NCI-H128 (cell line): ENCODE data around the gene KMT5B.

Experiments
- DNase-seq: peaks from one replicate; lab custom pipeline; 2025; ENCODE audit not compliant: unreplicated experiment; lab: John Stamatoyannopoulos, UW

The KMT5B gene

DNA sequence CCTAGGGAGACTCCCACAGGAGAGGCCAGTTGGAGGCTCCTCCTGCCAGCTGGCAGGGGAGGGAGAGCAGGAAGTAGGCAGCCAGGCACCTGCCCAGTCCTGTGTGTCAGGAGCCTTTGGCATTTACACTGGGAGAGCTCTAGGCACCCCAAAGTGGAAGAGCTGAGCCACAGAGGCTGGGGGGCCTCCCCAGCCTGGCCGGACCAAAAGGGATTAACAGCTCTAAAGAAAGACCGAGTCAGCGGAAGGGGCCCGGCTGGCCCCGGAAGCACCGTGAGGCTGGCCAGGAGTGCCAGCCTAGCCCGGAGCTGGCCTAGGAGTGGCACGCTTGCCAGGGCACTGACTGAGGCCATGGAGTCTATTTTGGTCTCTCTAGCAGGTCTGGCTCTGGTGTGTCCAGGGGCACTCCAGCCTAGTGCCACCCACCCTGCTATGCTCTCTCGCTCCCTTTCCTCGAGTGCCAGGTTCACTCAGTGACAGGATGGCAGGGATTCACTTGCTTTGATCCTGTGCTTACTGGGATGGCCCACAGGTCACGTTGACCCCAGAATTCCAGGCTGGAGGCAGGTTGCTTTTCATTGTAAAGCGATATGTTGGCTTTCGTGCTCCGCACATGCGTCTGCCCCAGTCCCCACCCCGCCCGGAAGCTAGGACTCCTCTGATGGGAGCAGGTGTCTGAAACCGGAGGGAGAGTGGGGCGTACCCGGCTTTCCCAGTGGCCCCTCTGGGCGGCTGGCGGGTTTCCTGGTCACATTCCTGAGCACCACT is 3.3 kb upstream of the KMT5B start:
- no peak for DNase-seq

DNA sequence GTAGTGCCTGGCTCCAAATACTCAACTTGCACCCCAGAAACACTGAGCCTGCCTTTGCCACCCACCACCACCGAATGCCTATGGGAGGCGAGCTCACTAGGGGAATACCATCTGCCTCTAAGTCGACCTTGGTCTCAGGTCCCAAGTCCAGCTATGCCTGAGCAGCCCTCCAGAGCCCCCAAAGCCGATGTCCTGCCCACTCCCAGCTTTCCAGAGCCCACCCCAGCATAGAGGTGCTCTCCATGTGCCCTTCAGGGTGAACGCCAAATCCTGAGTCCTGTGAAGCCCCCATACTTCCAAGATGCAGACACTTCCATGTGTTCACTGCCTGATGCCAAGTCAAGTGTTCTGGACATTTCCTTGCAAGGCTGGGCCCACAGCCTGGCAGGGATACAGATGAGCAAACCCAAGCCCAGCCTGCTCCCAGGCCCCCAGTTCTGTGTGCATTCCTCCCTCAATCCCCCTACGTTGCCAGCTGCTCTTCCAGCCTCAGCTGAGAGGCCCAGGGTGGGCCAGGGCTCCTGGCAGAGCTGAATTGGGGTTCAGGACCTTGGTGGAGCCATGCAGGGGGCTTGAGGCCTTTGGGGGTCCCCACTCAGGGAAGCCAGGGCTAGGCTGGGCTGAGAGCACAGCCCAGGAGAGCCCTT is 2.6 kb upstream of the KMT5B start:
- DNase-seq = no peak

DNA sequence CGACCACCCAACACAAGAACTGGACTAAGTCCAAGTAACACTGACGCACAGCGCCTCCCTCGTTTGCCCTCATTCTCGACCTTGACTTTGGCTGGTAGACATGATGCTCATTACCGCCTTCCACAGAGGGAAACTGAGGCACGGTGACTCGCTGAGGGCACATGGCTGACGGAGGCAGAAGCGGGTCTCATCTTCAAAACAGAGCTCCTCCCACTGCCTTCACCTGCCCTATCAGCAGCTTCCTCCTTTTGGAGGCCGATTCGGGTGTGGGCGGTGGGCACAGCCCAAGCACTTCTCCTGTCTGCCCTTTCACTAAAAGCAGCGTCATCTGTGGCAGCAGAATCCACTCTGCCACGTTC is 2.0 kb upstream of the KMT5B start:
- DNase-seq = no peak

DNA sequence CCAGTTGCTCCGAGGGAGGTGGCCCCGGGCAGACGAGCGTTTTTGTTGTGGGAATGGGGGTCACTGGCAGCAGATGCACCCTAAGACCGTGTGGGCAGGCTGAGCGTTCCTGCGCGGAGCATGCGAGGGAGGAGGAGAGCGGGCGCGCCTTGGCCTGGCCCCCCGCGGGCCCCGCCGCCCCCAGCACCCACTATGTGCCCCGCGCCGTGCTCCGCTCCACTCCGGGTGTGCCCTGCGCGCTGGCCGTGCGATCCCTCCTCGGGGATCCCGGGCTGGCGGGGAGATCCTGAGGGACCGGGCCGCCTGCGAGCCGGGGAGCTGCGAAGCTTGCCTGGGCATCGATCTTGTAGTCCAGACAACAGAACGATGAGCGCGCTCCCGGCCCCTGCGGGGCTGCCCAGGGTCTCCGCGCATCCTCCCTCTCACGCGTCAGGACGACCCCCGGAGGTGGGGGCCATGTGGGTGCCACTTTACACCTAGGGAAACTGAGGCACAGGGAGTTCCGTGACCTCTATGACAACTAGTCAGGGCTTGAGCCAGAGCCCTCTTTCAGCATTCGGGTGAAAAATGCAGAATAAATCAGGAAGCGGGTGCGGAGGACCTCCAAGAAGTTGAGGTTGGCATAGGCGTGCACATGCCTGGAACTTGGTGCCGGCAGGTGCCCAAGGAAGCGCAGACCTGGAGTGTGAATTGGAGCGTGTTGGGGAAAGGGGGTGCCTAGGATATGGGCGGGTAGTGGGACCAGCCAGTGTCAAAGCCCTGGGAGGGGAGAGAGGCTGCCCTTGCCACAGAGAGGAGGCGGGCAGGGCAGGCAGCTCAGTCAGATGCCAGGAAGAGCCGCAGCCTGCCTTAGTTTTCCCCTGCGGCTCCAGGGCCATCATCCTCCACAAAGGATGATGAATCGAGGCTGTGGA is 1.3 kb upstream of the KMT5B start:
- DNase-seq = no peak

DNA sequence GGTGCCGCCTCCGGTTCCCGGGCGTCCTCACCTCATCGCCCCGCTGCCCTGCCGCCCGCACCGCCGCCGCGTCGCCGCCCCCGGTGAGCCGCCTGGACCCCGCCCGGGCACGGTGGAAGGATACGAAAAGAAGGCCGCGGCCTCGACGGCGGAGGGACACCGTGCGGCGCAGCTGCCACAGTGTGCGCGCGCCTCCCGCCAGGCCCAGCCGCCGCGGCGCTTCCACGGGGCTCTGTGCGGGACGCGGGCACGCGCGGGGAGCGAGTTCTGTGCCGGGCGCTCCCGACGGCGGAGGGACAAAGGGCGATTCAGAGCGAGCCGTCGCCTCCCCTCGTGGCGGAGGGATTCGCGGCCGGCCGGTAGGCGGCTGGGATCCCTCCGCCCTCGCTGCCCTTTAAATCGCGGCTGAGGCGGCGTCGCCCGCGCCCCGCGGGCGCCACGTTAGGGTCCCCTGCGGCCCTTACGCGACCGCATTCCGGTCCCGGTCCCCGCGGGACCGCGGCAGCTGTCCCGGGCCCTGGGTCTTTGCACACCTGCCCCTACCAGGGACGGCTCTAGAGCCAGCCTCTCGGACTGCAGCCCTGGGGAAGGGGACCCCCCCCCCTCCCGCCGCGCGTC is 568 bp upstream of the KMT5B start:
- peak; percentile 78 for DNase-seq

DNA sequence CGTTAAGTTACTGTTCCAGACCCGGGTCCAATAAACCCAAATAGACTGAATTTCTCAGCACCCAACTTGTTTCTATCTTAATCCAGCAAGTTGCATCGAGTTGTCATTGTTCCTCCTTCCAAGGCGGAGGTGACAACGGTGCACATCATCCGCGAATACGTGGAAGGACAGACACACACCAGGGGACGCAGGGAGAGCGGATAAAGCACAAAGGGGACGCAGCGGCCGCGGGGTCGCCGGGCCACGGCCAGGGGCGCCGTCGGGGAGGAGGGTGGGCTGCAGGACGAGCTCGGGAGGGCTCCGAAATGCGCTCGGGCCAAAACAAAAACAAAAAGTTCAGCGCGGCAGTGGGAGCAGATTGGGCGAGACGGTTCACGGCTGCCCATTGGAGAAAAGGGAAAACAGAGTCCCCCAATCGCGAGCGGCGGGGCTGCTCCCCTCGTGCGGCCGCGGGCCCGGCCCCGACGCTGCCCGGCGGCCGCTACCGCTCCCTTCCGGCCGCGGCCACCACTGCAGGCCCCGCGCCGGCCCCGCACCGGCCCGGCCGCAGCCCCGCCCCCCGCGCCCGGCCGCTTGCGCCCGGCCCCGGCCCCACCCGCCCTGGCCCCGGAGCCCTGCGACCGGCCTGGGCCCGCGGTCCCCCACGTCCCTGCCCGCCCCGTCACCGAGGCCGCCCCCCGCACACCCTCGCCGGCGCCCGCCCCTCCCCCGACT is 518 bp downstream of the KMT5B start:
- DNase-seq = no peak

DNA sequence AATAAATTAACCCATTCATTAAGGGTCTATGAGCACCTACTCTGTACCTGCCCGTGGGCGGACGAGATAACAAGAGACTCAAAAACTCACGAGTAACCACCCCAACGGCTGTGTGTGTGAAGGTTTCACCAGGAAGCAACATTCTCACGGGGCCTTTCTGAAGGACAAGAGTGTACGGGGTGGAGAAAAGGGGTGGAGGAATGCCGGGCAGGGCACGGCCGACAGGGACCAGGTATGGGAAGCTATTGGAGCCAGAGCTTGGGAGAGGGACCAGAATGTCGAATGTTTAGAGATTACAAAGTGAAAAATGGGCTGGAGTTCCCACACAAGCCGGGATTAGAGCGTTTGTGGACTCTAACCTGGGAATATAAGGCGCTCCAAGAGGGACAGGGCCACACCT is 1.6 kb downstream of the KMT5B start:
- DNase-seq = no peak

DNA sequence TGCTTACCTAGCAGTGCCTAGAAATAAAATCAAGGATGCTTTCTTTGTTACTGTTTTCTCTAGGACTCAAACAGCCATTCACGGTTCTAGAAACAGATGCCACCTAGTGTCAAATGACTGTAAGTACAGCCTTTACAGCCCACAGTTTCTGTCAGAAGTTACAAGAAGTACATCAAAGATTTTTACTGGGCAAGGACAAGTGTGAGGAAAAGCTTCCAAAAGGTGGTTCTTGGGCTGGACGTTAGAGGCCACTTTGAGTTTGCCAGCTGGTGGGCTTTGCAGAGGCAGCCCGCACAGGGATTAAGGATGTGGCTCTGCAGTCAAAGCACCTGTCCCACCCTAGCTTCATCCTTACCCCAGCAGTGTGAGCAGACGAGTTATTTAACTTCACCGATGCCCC is 6.9 kb downstream of the KMT5B start:
- DNase-seq = peak; percentile 45

DNA sequence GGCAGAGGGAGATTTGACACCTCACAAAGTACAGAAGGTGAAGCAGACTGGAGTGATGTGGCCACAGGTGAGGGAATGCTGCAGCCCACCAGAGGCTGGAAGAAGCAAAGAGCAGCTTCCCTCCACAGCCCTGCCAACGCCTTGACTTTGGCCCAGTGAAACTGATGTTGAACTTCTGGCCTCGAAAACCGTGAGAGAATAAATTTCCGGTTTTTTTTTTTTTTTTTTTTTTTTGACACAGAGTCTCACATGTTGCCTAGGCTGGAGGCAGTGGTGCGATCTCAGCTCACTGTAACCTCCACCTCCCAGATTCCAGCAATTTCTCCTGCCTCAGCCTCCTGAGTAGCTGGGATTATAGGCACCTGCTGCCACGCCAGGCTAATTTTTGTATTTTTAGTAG is 8.7 kb downstream of the KMT5B start:
- DNase-seq = no peak

DNA sequence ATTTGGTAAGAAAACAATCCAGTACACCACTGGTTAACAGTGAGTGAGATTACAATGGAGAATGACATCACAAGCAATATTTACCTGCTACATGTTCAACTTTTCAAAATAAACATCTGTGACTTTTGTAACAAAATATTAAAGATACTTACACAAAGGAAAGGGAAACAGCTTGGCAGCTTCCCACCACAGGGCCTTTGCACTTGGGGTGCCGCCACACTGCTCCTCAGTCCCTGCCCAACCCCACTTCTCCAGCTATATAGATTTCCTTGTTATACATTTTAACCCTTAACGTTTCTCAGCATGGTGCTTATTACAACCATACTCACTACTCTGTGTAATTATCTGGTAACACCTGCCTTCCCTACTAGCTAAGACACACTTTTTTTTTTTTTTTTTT is 10.9 kb downstream of the KMT5B start:
- DNase-seq = no peak

DNA sequence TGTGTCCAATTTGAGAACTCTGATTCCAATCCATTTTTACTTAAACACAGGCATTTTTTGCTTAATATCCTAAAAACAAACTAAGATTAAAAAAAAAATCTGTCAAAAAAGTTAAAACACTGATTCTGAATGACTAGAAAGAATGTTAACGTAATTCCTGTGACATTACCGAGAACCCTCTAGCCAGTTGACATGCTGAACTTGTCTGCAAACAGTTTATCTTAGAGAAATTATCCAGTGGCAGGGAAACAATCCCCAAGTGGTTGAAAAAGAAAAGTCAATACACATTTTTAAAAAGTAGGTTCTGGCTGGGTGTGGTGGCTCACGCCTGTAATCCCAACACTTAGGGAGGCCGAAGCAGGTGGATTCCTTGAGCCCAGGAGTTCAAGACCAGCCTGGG is 11.6 kb downstream of the KMT5B start:
- DNase-seq = no peak

DNA sequence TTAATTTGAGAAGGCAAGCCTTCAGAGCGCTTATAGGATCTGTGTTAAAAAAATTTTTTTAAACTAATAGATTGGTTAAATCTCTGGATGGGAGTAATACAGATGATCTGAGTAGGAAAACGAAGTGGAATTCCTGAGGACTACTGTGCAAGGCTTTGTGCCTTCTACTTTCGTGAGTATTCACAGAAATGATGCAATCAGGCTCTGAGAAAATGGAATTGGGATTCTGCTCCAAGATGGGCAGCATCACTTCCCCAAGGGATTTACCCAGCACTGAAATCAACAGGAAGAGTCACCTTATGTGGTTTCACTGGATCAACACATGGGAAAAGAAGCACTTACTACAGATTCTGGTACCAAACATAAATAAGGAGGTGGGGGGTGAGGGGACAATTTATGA is 12.5 kb downstream of the KMT5B start:
- no peak for DNase-seq

DNA sequence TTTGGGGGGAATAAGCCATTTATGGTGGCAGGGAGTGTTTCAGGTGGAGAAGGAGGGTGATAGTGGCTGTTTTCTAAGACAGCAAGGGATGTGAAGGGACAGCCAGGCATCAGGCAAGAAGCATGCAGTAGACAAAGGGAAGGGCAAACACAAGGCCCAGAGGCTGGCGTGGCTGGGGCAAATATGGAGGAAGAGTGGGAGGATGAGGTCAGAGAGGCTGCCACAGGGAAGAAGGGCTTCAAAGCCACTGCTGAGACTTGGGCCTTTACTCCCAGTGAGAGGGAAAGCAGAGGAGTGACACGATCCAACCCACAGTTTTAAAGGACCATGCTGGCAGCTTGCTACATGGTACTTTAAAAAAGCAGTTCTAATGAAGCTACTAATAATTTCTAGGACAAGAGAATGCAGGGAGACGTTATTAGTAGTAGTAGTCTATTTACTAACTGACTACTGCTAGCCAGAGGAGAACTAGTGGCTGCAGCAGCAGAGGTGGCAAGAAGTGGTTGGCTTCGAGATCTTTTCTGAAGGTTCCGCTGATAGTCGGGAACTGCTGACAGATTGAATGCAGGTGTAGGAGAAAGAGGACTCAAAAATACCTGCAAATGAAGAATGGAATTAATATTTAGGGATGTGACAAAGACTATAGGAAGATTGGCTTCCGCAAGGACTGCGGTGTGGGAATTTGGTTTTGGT is 13.7 kb downstream of the KMT5B start:
- no peak for DNase-seq

DNA sequence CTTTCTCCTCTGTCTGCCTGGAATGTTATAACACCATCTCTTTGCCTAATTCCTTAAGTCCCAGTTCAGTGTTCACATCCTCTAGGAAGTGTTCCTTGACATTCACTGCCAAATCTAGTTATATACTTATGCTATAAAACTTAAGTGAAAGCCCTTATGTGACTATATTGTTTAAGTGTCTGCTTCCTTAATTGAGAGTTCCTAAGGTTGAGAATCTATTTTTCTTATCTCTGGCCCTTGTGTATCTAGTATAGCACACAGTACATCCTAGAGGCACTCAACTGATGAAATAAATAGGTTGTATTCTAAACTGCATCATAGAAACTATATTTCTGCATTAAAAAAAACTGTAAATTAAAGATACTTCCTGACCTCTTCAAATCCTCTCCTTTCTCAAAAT is 16.9 kb downstream of the KMT5B start:
- DNase-seq = no peak

DNA sequence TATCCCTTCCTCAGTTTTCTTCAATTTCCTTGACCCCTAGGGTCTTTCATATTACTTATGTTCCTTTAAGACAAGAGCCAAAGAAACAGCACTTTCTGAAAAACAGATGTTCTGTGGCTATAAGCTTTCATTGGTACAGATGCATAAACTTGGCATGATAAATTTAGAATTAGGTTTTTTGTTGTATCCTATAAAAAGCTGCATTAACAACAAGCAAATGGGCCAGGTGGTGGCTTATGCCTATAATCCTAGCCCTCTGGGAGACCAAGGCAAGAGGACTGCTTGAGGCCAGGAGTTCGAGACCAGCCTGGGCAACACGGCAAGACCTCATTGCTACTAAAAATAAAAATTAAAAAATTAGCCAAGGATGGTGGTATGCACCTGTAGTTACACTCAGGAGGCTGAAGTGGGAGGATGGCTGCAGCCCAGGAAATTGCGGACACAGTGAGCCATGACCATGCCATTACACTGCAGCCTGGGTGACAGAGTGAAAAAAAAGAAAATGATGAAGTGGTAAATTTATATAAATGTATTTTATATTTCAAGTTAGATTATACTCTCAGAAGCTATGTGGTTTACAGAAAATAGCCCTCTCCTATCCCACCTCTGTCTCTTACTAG is 18.3 kb downstream of the KMT5B start:
- DNase-seq = no peak

DNA sequence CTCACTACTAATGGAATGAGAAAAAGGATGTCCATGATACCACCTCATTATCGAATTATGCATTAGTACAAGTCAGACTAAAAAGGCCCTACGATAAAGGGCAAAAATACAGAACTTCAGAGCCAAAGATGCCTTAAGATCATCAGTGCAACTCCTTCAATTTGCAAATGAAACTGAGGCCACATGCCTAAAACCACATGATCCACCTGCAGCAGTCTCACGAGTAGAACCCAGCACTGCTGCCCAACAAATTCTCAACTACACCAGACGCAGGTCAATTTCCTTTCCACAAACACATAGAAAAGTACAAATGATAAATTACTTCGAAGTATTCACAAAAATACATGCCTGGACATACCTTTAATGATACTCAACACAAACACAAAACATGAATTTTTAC is 20.1 kb downstream of the KMT5B start:
- DNase-seq = no peak

DNA sequence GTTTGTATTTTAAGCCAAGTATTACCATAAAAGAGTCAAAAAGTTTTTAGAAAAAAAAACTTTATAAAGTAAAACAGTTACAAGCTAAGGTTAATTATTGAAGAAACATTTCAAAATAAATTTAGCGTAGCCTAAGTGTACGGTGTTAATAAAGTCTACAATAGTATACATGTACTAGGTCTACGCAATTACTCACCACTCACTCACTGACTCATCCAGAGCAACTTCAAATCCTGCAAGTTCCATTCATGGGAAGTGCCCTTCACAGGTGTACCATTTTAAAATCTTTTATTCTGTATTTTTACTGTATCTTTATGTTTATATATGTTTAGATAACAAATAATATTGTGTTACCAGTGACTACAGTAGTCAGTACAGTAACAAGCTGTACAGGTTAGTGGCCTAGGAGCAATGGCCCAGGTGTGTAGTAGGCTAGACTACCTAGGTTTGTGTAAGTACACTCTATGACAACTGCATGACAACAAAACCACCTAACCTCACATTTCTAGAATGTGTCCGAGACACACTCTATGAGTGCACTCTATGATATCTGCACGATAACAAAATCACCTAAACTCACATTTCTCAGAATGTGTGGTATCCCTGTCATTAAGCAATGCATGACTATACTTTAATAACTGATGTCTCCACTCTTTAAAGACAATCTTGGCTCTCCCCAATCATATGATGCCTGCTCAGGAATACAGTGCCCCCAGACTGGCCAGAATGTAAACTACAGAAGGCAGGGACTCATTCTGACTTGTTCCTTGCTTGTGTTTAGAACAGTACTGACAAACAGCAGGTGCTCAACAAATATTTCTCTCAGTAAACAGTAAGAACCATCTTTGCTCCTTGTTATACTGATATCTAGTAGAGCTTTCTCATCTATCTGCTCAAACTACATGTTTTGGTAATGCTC is 21.2 kb downstream of the KMT5B start:
- no peak for DNase-seq

DNA sequence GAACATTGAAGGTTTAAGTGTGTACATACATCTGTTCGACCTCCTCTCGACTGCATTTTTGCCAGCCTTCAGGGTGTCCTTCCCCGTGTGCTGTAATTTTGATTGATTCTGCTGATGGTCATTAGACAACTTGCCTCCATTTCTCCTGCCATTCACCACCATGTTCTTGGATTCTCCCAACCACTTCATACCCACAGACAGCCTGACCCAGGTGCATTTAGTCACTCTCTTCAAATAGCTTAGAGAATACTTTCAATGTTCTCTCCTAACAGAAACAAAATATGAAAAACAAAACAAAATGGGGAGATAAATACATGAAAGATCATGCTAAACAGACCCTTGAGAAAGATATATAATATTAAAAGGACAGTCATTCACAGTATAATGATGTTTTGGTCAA is 23.2 kb downstream of the KMT5B start:
- DNase-seq = no peak

DNA sequence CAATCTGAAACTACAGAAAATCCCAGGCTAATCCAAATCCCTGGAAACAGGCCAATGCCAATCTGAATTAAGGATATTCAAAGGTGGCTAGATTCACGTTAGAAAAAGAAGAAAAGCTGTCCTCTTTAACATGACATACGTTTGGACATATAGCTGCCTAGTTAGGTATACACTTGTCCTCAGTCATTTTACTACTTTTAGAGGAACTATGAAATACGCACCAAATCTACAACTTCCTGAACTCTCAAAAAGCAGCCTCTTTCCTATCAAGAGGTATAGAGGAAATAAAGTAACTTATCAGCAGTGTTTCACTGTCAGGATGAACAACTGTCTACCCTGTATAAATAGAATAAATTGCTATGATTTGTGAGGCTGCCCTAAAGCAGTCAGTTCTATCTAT is 24.0 kb downstream of the KMT5B start:
- no peak for DNase-seq
